Measurements from ENCODE around the gene KRTCAP3. TPM values are rescaled to one million over a fixed set of nuclear protein-coding genes. Genes with fewer than 3 reads are reported as not detected.

The KRTCAP3 gene
- total RNA-seq, 1 experiment from 2014 or later: 49.9 TPM

GRCh38 chr2:27445615-27446014 lies 3.4 kb downstream of the KRTCAP3 start:
- H3K36me3 Mint-ChIP-seq (ENCODE audit: insufficient read depth in 1 of 3, low read depth in 3 of 3): peaks cover 21 to 70% (median 53%) of the 10 kb centered on the region in 3 experiments; a peak in 6 of 7 replicates

More at GRCh38 chr2:27445615-27446014, 3.4 kb downstream of the KRTCAP3 start:
- H3K4me1 ChIP-seq (ENCODE audit: insufficient read depth, low read length): no peaks in the 10 kb centered on the region
- H2BK15ac ChIP-seq (ENCODE audit: low read depth, low read length): no peak overlapping the region
- no CpG with 5 or more reads among the region's 8 CpGs for WGBS (ENCODE audit: extremely low coverage, insufficient read length, low lambda C conversion rate)
- H3K14ac ChIP-seq (ENCODE audit: insufficient read depth, low read length): no peak overlapping the region
- H4K20me1 ChIP-seq (ENCODE audit: control insufficient read depth, insufficient read depth, insufficient read length): no peaks in the 10 kb centered on the region
- H3K18ac ChIP-seq (ENCODE audit: insufficient read length, low read depth, low read length): no peak overlapping the region
- H4K8ac ChIP-seq (replicated peaks; ENCODE audit: insufficient read length, low read depth, low read length): no peak overlapping the region
- H2AK5ac ChIP-seq (ENCODE audit: insufficient read length, low read length): no peak overlapping the region
- no peak overlapping the region for H3K9ac ChIP-seq (ENCODE audit: extremely low read depth, insufficient read length, low read length)
- no peak overlapping the region for H3T11ph ChIP-seq (ENCODE audit: low read length)
- no peak overlapping the region for H2AFZ ChIP-seq (ENCODE audit: low read length)
- no peak overlapping the region for H3K23ac ChIP-seq (ENCODE audit: insufficient read length, low read depth, low read length)
- no peaks in the 10 kb centered on the region for H3K27me3 Mint-ChIP-seq (ENCODE audit: low read depth)
- no peaks in the 10 kb centered on the region for H3K9me3 Mint-ChIP-seq
- H3K27me3 ChIP-seq (ENCODE audit: insufficient read depth, low read length): no peaks in the 10 kb centered on the region
- no peaks in the 10 kb centered on the region for H3K79me2 ChIP-seq (ENCODE audit: insufficient read depth, low read length)
- H4K5ac ChIP-seq (ENCODE audit: insufficient read length, low read depth, low read length): no peak overlapping the region
- no peak for DNase-seq
- H3K4me3 Mint-ChIP-seq: no peak overlapping the region; a peak in 1 of 5 replicates
- H3K4me2 ChIP-seq (ENCODE audit: insufficient read depth, insufficient read length, low read length): no peak overlapping the region
- TF ChIP-seq CTCF (conservative IDR thresholded peaks at IDR 0.05): no peak
- H3K4ac ChIP-seq (ENCODE audit: low read depth, low read length): no peak overlapping the region
- H2BK120ac ChIP-seq (ENCODE audit: low read depth, low read length, poor library complexity, severe bottlenecking): no peak overlapping the region
- H2BK20ac ChIP-seq (ENCODE audit: low read depth, low read length, poor library complexity, severe bottlenecking): no peak overlapping the region
- no peak overlapping the region for H3K56ac ChIP-seq (ENCODE audit: insufficient read length, low read depth, low read length)
- peaks cover 8% of the 10 kb centered on the region for H3K23me2 ChIP-seq (ENCODE audit: insufficient read length, low read depth, low read length, poor library complexity, severe bottlenecking)
- no peak overlapping the region for H2BK5ac ChIP-seq (ENCODE audit: insufficient read length, low read length)
- no peak overlapping the region for H4K91ac ChIP-seq (ENCODE audit: insufficient read length, low read depth, low read length)
- no peak overlapping the region for H2BK12ac ChIP-seq (ENCODE audit: insufficient read length, low read depth, low read length)
- no peaks in the 10 kb centered on the region for H3K9me3 ChIP-seq (ENCODE audit: control insufficient read depth, low read depth, low read length)
- H3K79me1 ChIP-seq (ENCODE audit: insufficient read depth, low read depth, low read length, poor library complexity, severe bottlenecking): no peaks in the 10 kb centered on the region
- H3K27ac ChIP-seq (ENCODE audit: insufficient read length, low read depth, low read length): no peak overlapping the region
- peaks cover 13 to 18% of the 10 kb centered on the region in 2 experiments for H3K4me1 Mint-ChIP-seq
- peak overlapping the region in 2 of 3 experiments; percentile 21 to 82; a peak in 1 of 7 replicates for H3K27ac Mint-ChIP-seq
